ENCODE results near the gene TCF20.

Gene TCF20

GRCh38 chr22:42270510-42271190 is at the start of gene TCF20:
TSS of gene TCF20 (minus strand) at chr22:42270653. CDS start at chr22:42215305, 55,348 bp downstream.
- H3K9me3 Mint-ChIP-seq = no peaks in the 10 kb centered on the region
- peaks cover 44% of the 10 kb centered on the region for H3K4me1 Mint-ChIP-seq
- peaks cover 14% of the 10 kb centered on the region for H3K27me3 Mint-ChIP-seq (ENCODE audit: low read depth, poor library complexity)
- peak; percentile 81 for DNase-seq
- H3K36me3 Mint-ChIP-seq (ENCODE audit: low read depth) = no peaks in the 10 kb centered on the region
- H3K27ac Mint-ChIP-seq = no peak within 1 kb of the TSS
- no peak for TF ChIP-seq CTCF (IDR thresholded peaks at IDR 0.05)
- peak within 1 kb of the TSS; percentile 93 for H3K4me3 Mint-ChIP-seq

DNA sequence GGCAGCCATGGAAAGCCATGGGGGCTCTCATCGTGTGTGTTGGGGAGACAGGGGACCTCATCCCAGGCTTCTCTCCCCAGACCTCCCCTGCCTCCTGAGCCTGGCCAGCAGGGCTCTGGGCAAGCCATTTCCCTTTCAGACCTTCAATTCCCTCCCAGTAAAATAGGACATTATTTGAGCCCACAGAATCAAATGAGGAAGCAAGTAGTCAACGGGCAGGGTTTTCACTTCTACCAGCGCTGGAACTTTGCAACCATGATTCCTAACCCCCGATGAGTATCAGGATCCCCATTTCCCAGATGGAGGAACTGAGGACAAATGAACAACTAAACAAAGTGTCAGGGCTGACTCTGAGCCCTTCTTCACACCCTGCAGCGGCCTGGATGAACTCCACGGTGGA is 48.9 kb upstream of the TCF20 start:
- no peak overlapping the region for H3K27ac Mint-ChIP-seq
- peaks cover 52% of the 10 kb centered on the region for H3K4me1 Mint-ChIP-seq
- no peak for TF ChIP-seq CTCF (IDR thresholded peaks at IDR 0.05)
- DNase-seq = no peak
- no peaks in the 10 kb centered on the region for H3K36me3 Mint-ChIP-seq (ENCODE audit: low read depth)
- H3K27me3 Mint-ChIP-seq (ENCODE audit: low read depth, poor library complexity) = peaks cover 38% of the 10 kb centered on the region
- H3K4me3 Mint-ChIP-seq = no peak overlapping the region
- no peaks in the 10 kb centered on the region for H3K9me3 Mint-ChIP-seq

GRCh38 chr22:42318967-42319366 is 48.5 kb upstream of the TCF20 start:
- no peak overlapping the region for H3K27ac Mint-ChIP-seq
- no peak for DNase-seq
- no peaks in the 10 kb centered on the region for H3K9me3 Mint-ChIP-seq
- H3K4me3 Mint-ChIP-seq = no peak overlapping the region
- H3K36me3 Mint-ChIP-seq (ENCODE audit: low read depth) = no peaks in the 10 kb centered on the region
- TF ChIP-seq CTCF (IDR thresholded peaks at IDR 0.05) = no peak
- peaks cover 35% of the 10 kb centered on the region for H3K27me3 Mint-ChIP-seq (ENCODE audit: low read depth, poor library complexity)
- peaks cover 56% of the 10 kb centered on the region for H3K4me1 Mint-ChIP-seq

DNA sequence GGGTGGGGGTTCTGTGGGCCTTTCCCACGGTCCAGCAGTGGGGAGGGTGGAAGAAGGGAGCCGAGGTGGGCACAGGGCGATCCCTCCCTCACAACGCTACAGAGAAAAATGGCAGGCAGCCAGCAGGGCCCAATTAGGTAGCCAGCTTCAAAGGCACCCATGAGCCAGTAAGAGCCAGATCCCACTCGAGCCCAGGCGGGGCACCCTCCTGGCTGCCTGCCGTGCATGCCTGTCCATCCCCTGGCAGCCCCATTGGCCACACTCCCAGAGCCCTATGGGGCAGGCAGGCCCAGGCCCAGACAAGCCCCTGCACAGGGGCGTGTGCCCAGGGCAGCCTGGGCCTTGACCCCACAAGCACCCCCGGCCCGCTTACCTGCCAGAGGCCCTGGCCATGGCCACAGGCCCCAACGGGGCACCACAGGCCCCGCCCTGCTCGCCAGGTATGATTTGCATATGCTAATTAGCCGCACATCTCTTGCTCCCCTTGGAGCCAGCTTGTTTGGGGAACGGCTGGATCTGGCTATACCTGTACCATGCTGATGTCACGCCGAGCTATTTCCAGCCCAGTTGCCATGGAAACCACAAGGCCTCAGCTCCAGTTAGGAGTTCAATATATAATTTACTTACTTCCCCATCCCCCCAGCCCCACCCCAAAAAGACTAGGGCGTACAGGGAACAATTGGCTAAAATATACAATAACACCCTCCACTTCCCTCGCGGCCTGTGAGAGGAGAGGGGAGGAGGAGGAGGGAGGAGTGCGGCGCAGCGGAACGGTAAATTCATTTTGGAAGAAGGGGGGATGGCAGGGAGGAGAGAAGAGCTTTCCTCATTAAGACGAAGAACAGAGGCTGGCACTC is 47.5 kb upstream of the TCF20 start:
- Mint-ChIP-seq H3K4me1 (peaks cover 65% of the 10 kb centered on the region), H3K27ac (no peak overlapping the region), H3K9me3 (no peaks in the 10 kb centered on the region), H3K36me3 (ENCODE audit: low read depth) (no peaks in the 10 kb centered on the region), H3K4me3 (no peak overlapping the region), H3K27me3 (ENCODE audit: low read depth, poor library complexity) (peaks cover 41% of the 10 kb centered on the region)
- TF ChIP-seq CTCF (IDR thresholded peaks at IDR 0.05) = no peak
- DNase-seq = no peak

DNA sequence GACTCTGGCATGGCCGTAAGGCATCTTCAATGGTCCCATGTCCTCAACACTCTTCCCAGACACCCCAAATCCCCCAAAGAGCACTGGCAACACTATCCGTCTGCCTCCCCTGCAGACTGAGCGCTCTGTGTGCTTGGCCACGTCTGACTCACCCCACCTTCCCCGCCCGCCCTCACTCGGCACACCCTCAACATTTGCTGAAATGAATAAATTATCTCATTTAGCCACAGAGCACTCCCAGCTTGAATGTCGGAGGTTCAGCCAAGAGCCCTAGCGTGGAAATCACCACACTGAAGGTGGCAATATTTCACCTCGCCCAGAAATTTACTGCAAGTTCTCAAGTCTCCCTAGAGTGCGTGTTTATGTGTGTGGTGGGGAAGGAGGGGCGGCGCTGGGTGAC is 46.6 kb upstream of the TCF20 start:
- DNase-seq = no peak
- Mint-ChIP-seq H3K27ac (no peak overlapping the region), H3K36me3 (ENCODE audit: low read depth) (no peaks in the 10 kb centered on the region), H3K27me3 (ENCODE audit: low read depth, poor library complexity) (peaks cover 42% of the 10 kb centered on the region), H3K4me1 (peaks cover 57% of the 10 kb centered on the region), H3K9me3 (no peaks in the 10 kb centered on the region), H3K4me3 (no peak overlapping the region)
- no peak for TF ChIP-seq CTCF (IDR thresholded peaks at IDR 0.05)

Measured in nephron progenitor cell (in vitro differentiated cells).